Measurements from ENCODE around the gene PEX6. TPM values are rescaled to one million over a fixed set of nuclear protein-coding genes. Genes with fewer than 3 reads are reported as not detected.
A peak's percentile ranks its signal among the peaks of the same experiment; 100 is the strongest.

The PEX6 gene
- total RNA-seq: 22.6 TPM
- 18.0 TPM for polyA plus RNA-seq (ENCODE audit: insufficient read depth, low read depth, low replicate concordance)
- long read RNA-seq, donor 1, partial matches to known transcripts: 0 of 2 reads
- long read RNA-seq, donor 1, other reads (novel, unspliced or antisense): 0 of 2 reads
- long read RNA-seq, donor 2, transcript PEX6-202 (17 exons, 3,478 nt): major isoform, 7 of 26 reads
- long read RNA-seq, donor 2, partial matches to known transcripts: 19 of 26 reads
- long read RNA-seq, donor 2, other reads (novel, unspliced or antisense): 0 of 26 reads
- long read RNA-seq, donor 3, transcript PEX6-202 (17 exons, 3,478 nt): major isoform, 7 of 7 reads
- long read RNA-seq, donor 3, partial matches to known transcripts: 0 of 7 reads
- long read RNA-seq, donor 3, other reads (novel, unspliced or antisense): 0 of 7 reads
- long read RNA-seq, donor 4, partial matches to known transcripts: 0 of 4 reads
- long read RNA-seq, donor 4, other reads (novel, unspliced or antisense): 0 of 4 reads
- long read RNA-seq, donor 5: 0 reads
- long read RNA-seq, donor 6, partial matches to known transcripts: 0 of 1 reads
- long read RNA-seq, donor 6, other reads (novel, unspliced or antisense): 0 of 1 reads
- long read RNA-seq, donor 7, transcript PEX6-202 (17 exons, 3,478 nt): major isoform, 43 of 62 reads
- long read RNA-seq, donor 7, partial matches to known transcripts: 7 of 62 reads
- long read RNA-seq, donor 7, other reads (novel, unspliced or antisense): 12 of 62 reads
- long read RNA-seq, donor 8, transcript PEX6-202 (17 exons, 3,478 nt): major isoform, 5 of 5 reads
- long read RNA-seq, donor 8, partial matches to known transcripts: 0 of 5 reads
- long read RNA-seq, donor 8, other reads (novel, unspliced or antisense): 0 of 5 reads
- long read RNA-seq, donor 9: 0 reads
- long read RNA-seq, donor 10, partial matches to known transcripts: 0 of 2 reads
- long read RNA-seq, donor 10, other reads (novel, unspliced or antisense): 0 of 2 reads

GRCh38 chr6:42978839-42979522, at the start of gene PEX6:
Gene PEX6, minus strand, starts transcription at chr6:42979181. Its CDS starts 31 bp downstream, at chr6:42979150.
- H3K4me3 ChIP-seq (ENCODE audit: low read length in 3 of 3): peak within 1 kb of the TSS; percentile 94 to 99 (median 97)
- peak; percentile 87 to 98 (median 94) for DNase-seq
- intact Hi-C loops (cut with DNase I): no loop called here
- peak within 1 kb of the TSS; percentile 76 to 78 for H3K27ac ChIP-seq (ENCODE audit: low read depth in 2 of 2, low read length in 2 of 2)
- H3K9ac ChIP-seq (ENCODE audit: low read length in 3 of 3): peak within 1 kb of the TSS; percentile 83 to 95 (median 94)
- peaks cover 0 to 17% (median 6%) of the 10 kb centered on the region in 3 donors for H3K4me1 ChIP-seq (ENCODE audit: control insufficient read depth in 2 of 3, insufficient read depth in 2 of 3, low read depth in 1 of 3, low read length in 3 of 3)
- no peaks in the 10 kb centered on the region for H3K36me3 ChIP-seq (ENCODE audit: control insufficient read depth in 2 of 3, insufficient read depth in 3 of 3, low read length in 3 of 3)
- no peak for FAIRE-seq
- no peak for TF ChIP-seq CTCF (IDR thresholded peaks at IDR 0.05; ENCODE audit: borderline replicate concordance, extremely low read depth, insufficient read depth)
- H3K9me3 ChIP-seq (ENCODE audit: control insufficient read depth in 2 of 3, insufficient read depth in 1 of 3, low read length in 3 of 3): no peaks in the 10 kb centered on the region
- no peaks in the 10 kb centered on the region for H3K27me3 ChIP-seq (ENCODE audit: control insufficient read depth, insufficient read depth, low read length)

- no peaks in the 10 kb centered on the region for H3K4me1 ChIP-seq (ENCODE audit: control insufficient read depth in 2 of 3, insufficient read depth in 2 of 3, low read depth in 1 of 3, low read length in 3 of 3)
- TF ChIP-seq CTCF (IDR thresholded peaks at IDR 0.05; ENCODE audit: borderline replicate concordance, extremely low read depth, insufficient read depth): no peak
- intact Hi-C loops (cut with DNase I): no loop called here
- H3K9me3 ChIP-seq (ENCODE audit: control insufficient read depth in 2 of 3, insufficient read depth in 1 of 3, low read length in 3 of 3): no peaks in the 10 kb centered on the region
- DNase-seq (no peak), FAIRE-seq (no peak)
- H3K27ac ChIP-seq (ENCODE audit: low read depth in 2 of 2, low read length in 2 of 2): no peak overlapping the region
- H3K9ac ChIP-seq (ENCODE audit: low read length in 3 of 3): no peak overlapping the region
- H3K27me3 ChIP-seq (ENCODE audit: control insufficient read depth, insufficient read depth, low read length): no peaks in the 10 kb centered on the region
- no peak overlapping the region for H3K4me3 ChIP-seq (ENCODE audit: low read length in 3 of 3)
- peaks cover 7 to 38% (median 29%) of the 10 kb centered on the region in 3 donors for H3K36me3 ChIP-seq (ENCODE audit: control insufficient read depth in 2 of 3, insufficient read depth in 3 of 3, low read length in 3 of 3)
Observed at GRCh38 chr6:43026365-43026764, 47.4 kb upstream of the PEX6 start.

- intact Hi-C loops (cut with DNase I): no loop called here
- Histone ChIP-seq H3K36me3 (ENCODE audit: control insufficient read depth in 2 of 3, insufficient read depth in 3 of 3, low read length in 3 of 3) (peaks cover 7 to 35% (median 26%) of the 10 kb centered on the region in 3 donors), H3K27me3 (ENCODE audit: control insufficient read depth, insufficient read depth, low read length) (no peaks in the 10 kb centered on the region), H3K4me1 (ENCODE audit: control insufficient read depth in 2 of 3, insufficient read depth in 2 of 3, low read depth in 1 of 3, low read length in 3 of 3) (peaks cover 0 to 6% (median 4%) of the 10 kb centered on the region in 3 donors), H3K9me3 (ENCODE audit: control insufficient read depth in 2 of 3, insufficient read depth in 1 of 3, low read length in 3 of 3) (no peaks in the 10 kb centered on the region), H3K27ac (ENCODE audit: low read depth in 2 of 2, low read length in 2 of 2) (no peak overlapping the region), H3K9ac (ENCODE audit: low read length in 3 of 3) (no peak overlapping the region), H3K4me3 (ENCODE audit: low read length in 3 of 3) (no peak overlapping the region)
- FAIRE-seq: no peak
- DNase-seq: no peak
- no peak for TF ChIP-seq CTCF (IDR thresholded peaks at IDR 0.05; ENCODE audit: borderline replicate concordance, extremely low read depth, insufficient read depth)
Observed at GRCh38 chr6:43024436-43024835, 45.5 kb upstream of the PEX6 start.
